HFFc6 (cell line): ENCODE measurements around the gene TP53TG5. TPM values are rescaled to one million over a fixed set of nuclear protein-coding genes. Genes with fewer than 3 reads are reported as not detected.
A peak's percentile ranks its signal among the peaks of the same experiment; 100 is the strongest.

Experiments
- DNase-seq: peaks from one replicate; pipeline ENCODE4 v3.0.0-alpha.2; 2018
- H3K27ac Mint-ChIP-seq: 2 replicates; pipeline ENCODE4 v1.8.0; 2020; ENCODE audit warnings: mild to moderate bottlenecking, mixed read lengths
- H3K27me3 Mint-ChIP-seq: 2 replicates; pipeline ENCODE4 v1.8.0; 2021; ENCODE audit warnings: mild to moderate bottlenecking, moderate library complexity, mixed read lengths; ENCODE audit not compliant: insufficient read depth
- H3K36me3 Mint-ChIP-seq: 2 replicates; pipeline ENCODE4 v1.8.0; 2021; ENCODE audit warnings: low read depth, mixed read lengths
- H3K4me1 Mint-ChIP-seq: 2 replicates; pipeline ENCODE4 v1.8.0; 2020; ENCODE audit warnings: low read depth, mixed read lengths
- H3K4me3 Mint-ChIP-seq: 2 replicates; pipeline ENCODE4 v1.8.0; 2020; ENCODE audit warnings: mild to moderate bottlenecking, moderate library complexity, mixed read lengths
- H3K9me3 Mint-ChIP-seq: 2 replicates; pipeline ENCODE4 v1.8.0; 2020; ENCODE audit warnings: mild to moderate bottlenecking, mixed read lengths
- CTCF ChIP-seq: fragments of 200-600 bp; sonication (generic); IDR thresholded peaks from 2 replicates; pipeline ENCODE4 v1.5.0; 2021; ENCODE audit warnings: antibody characterized with exemption, mild to moderate bottlenecking
- total RNA-seq, 6 experiments: library from RNA; stranded (reverse); fragmentation: NEBNext Ultra II Directional; extraction: Animal tissue kit (Norgen Biotek cat#: 25700); gene quantifications; 2 replicates in 1 of 6; 3 replicates in 5 of 6; pipeline ENCODE4 v1.2.3, GENCODE V29; 2021

TP53TG5 gene
- total RNA-seq, 6 experiments from 2014 or later, result not detected

DNA sequence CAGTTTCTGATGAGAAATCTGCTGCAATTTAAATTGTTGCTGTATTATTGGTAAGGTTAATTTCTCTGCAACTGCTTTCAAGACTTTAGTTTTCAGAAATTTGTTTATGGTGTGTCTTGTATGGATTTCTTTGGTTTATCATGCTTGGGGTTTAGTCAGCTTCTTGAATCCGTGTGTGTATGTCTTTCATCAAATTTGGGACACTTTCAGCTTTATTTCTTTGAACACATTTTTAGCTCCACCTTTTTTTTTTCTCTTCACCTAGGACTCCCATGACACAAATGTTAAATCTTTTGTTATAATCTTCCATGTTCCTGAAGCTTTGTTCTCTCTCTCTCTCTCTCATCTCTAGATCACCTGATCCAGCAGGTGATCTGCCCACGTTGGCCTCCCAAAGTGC, 13.4 kb upstream of the TP53TG5 start:
- H3K9me3 Mint-ChIP-seq, result no peaks in the 10 kb centered on the region
- DNase-seq, result no peak
- H3K27me3 Mint-ChIP-seq, result no peaks in the 10 kb centered on the region; the same call in 1 of the 2 replicates
- no peak overlapping the region for H3K27ac Mint-ChIP-seq
- no peaks in the 10 kb centered on the region for H3K4me1 Mint-ChIP-seq
- TF ChIP-seq CTCF, result no peak
- H3K4me3 Mint-ChIP-seq, result no peak overlapping the region
- H3K36me3 Mint-ChIP-seq, result peaks cover 4% of the 10 kb centered on the region

GRCh38 chr20:45390931-45391330, 12.8 kb upstream of the TP53TG5 start:
- TF ChIP-seq CTCF, result no peak
- no peaks in the 10 kb centered on the region for H3K4me1 Mint-ChIP-seq
- no peak for DNase-seq
- no peaks in the 10 kb centered on the region; the same call in 1 of the 2 replicates for H3K27me3 Mint-ChIP-seq
- H3K4me3 Mint-ChIP-seq, result no peak overlapping the region
- no peak overlapping the region for H3K27ac Mint-ChIP-seq
- no peaks in the 10 kb centered on the region for H3K9me3 Mint-ChIP-seq
- H3K36me3 Mint-ChIP-seq, result peaks cover 4% of the 10 kb centered on the region

GRCh38 chr20:45387274-45387673, 9.1 kb upstream of the TP53TG5 start:
- no peak for DNase-seq
- Mint-ChIP-seq H3K27ac (no peak overlapping the region), H3K4me1 (peaks cover 11% of the 10 kb centered on the region), H3K27me3 (no peaks in the 10 kb centered on the region; the same call in 1 of the 2 replicates), H3K4me3 (no peak overlapping the region), H3K36me3 (peaks cover 4% of the 10 kb centered on the region; the same call in 1 of the 2 replicates), H3K9me3 (no peaks in the 10 kb centered on the region)
- TF ChIP-seq CTCF, result no peak

DNA sequence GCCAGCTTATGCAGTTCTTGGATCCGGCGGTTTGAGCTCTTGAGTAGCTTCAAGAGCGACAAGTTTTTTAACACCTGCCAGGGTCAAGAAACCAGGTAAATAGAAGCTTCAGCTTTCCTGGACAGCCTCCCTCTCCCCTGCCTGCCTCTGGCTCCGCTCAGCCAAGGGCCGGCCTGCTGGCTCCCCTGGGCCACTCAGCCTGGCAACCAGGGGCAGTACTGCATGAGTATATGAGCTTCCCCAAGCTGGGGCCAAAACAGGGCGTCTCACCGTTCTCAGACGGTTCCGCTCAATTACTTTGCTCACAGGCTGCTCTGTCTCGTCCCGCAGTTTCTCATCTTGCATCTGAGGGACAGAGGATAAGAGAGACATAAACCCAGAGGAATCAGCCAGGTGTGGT, 856 bp downstream of the TP53TG5 start:
- Mint-ChIP-seq H3K27me3 (no peaks in the 10 kb centered on the region; the same call in 1 of the 2 replicates), H3K4me1 (peaks cover 15% of the 10 kb centered on the region), H3K4me3 (no peak overlapping the region), H3K36me3 (no peaks in the 10 kb centered on the region; the same call in 1 of the 2 replicates), H3K9me3 (no peaks in the 10 kb centered on the region), H3K27ac (no peak overlapping the region)
- DNase-seq, result no peak
- no peak for TF ChIP-seq CTCF

- H3K27me3 Mint-ChIP-seq, result no peaks in the 10 kb centered on the region; the same call in 1 of the 2 replicates
- no peaks in the 10 kb centered on the region; the same call in 1 of the 2 replicates for H3K36me3 Mint-ChIP-seq
- H3K9me3 Mint-ChIP-seq, result no peaks in the 10 kb centered on the region
- no peak overlapping the region for H3K27ac Mint-ChIP-seq
- H3K4me3 Mint-ChIP-seq, result no peak overlapping the region
- no peak for DNase-seq
- peaks cover 15% of the 10 kb centered on the region for H3K4me1 Mint-ChIP-seq
- TF ChIP-seq CTCF, result no peak
Measured at GRCh38 chr20:45374966-45375365, 3.2 kb downstream of the TP53TG5 start.

- H3K36me3 Mint-ChIP-seq, result no peaks in the 10 kb centered on the region; the same call in 1 of the 2 replicates
- peak overlapping the region; percentile 89; the same call in 1 of the 2 replicates for H3K4me3 Mint-ChIP-seq
- no peaks in the 10 kb centered on the region; the same call in 1 of the 2 replicates for H3K27me3 Mint-ChIP-seq
- 0 out of 2 replicates have a peak overlapping the region, but pooled peaks have one; percentile 56 for H3K27ac Mint-ChIP-seq
- TF ChIP-seq CTCF, result peak; percentile 1
- peaks cover 15% of the 10 kb centered on the region for H3K4me1 Mint-ChIP-seq
- H3K9me3 Mint-ChIP-seq, result no peaks in the 10 kb centered on the region
- no peak for DNase-seq
Measured at GRCh38 chr20:45374101-45374467, 4.0 kb downstream of the TP53TG5 start.
